Cardiac septum (tissue), 1 donor: Measurements from ENCODE around the gene KPNA6. TPM values are rescaled to one million over a fixed set of nuclear protein-coding genes. Genes with fewer than 3 reads are reported as not detected.

Experiments
- DNase-seq: peaks from one replicate; pipeline ENCODE4 v3.0.0-alpha.2; 2020; ENCODE audit warnings: low spot score
- intact Hi-C: fragments of 100-400 bp; cut with DNase I; formaldehyde crosslinking; loops from one replicate; pipeline ENCODE4 v1.14.0; 2022
- total RNA-seq: library from RNA; stranded (reverse); fragmentation: NEBNext Ultra II Directional; extraction: Animal tissue kit (Norgen Biotek cat#: 25700); gene quantifications from one replicate; pipeline ENCODE4 v1.2.1, GENCODE V29; 2021
- donor health status: DM: no; HTN: no; CAD: no.

The KPNA6 gene
- total RNA-seq, 1 donor from 2014 or later = 81.4 TPM

DNA sequence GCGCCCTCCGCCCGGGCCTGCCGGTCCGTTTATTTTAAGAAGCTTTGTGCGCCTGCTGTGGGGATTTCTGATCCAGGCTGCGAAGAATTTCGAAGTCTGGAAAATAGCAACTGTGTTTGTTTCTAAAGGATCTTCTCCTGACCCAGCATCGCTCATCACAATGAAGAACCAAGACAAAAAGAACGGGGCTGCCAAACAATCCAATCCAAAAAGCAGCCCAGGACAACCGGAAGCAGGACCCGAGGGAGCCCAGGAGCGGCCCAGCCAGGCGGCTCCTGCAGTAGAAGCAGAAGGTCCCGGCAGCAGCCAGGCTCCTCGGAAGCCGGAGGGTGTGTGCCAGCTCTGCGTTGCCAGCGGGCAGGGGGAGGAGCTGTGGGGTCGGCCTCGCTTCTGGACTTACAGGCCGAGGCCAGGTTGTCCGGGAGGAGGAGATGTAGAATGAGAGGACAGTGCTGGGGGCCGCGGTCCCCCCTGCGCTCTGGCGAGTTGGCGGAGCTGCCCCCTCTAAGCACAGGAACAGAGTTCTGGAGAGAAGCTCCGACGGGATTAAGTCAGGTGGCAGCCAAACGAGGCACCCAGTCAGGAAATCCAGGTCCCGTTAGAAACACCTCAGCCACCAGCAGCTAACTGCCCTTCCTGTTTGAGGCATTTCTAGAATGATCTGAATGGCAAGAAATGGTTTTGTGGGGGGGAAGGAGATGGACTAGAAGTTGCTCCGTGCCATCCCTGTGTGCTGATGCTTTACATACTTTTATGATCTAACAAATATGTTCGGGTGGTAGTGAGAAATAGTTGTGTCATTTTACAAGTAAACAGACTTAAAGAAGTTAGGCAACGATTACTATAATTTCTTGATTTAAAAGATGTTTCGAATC, 72.6 kb downstream of the KPNA6 start:
- intact Hi-C loops = no loop called here
- peak; percentile 78 for DNase-seq

DNA sequence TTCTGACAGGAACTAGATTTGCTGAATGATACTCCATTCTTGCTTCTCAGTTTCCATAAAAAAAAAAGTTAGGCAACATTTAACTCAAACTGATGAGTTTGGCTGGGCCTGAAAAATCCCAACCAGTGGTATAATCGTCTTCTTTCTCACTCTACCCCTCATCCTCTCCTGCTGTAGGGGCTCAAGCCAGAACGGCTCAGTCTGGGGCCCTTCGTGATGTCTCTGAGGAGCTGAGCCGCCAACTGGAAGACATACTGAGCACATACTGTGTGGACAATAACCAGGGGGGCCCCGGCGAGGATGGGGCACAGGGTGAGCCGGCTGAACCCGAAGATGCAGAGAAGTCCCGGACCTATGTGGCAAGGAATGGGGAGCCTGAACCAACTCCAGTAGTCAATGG, 73.2 kb downstream of the KPNA6 start:
- DNase-seq = no peak
- intact Hi-C loops = no loop called here

DNA sequence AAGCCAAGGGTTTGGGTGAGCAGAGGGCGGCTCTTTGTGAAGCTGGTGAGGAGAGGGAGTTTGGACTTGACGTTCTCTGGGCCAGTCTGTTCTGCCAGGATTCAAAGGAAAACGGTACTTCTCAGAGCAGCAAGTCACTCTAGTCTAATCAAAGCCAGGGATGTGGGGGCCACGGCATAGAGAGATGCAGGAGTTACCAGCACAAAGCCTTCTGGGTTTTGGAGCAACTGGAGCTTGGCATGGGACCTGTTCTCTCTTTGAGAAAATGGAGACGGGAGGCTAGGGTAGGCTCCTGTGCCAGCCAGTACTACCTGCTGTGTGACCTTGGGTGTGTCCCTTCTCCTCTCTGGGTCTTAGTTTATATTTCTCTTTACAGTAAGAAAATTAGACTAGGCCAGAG, 73.7 kb downstream of the KPNA6 start:
- DNase-seq = no peak
- intact Hi-C loops = no loop called here

DNA sequence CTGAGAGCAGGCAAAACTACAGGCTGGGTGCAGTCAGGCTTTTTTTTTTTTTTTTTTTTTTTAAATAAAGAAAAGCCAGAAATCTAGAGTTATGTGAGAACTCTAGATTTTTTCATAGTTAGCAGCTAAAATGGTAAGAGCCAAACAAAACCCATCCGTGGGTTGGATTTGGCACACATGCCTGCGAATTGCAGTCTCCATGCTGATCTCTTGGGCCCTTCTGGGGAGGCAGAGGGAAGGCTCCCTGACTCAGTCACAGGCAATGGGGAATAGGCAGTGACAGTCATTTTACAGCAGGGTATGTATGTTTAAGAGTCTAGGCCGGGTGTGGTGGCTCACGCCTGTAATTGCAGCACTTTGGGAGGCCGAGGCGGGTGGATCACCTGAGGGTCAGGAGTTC, 74.2 kb downstream of the KPNA6 start:
- intact Hi-C loops = no loop called here
- DNase-seq = no peak

DNA sequence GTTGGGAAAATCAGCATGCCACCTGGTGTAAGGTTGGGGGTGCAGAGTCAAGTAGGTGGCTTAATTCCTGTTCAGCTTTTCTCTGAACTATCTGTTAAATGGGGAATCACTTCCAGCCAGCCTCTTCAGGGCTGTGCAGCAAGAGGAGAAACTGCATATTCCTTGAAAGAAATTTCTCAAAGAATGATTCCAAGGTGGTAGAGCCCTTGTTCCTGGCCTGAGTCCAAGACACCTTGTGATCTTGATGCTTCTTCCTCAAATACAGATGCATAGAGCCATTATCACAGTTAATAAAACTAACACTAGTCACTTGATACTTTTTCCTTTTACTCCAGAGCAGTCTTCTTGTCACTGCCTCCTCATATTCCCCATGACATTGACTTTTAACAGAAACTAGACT, 76.8 kb downstream of the KPNA6 start:
- intact Hi-C loops = no loop called here
- no peak for DNase-seq

DNA sequence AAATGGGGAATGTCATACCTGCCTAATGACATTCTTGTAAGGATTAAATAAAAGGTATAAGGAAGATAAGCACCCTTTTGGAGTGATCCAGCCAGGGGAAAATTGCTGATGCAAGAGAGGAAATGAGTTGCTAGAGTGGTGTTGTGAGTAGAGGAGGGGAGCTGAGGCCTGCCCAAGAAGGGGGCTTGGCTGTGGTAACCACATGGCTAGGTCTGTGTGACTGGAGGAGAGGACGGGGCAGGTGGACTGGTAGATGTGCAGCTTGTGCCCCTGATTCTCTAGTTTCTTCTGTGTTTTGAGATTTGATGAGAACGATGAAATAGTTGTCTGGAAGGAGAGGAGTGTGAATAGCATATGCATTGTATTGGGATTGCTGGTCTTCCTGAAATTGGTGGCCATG, 78.2 kb downstream of the KPNA6 start:
- no peak for DNase-seq

DNA sequence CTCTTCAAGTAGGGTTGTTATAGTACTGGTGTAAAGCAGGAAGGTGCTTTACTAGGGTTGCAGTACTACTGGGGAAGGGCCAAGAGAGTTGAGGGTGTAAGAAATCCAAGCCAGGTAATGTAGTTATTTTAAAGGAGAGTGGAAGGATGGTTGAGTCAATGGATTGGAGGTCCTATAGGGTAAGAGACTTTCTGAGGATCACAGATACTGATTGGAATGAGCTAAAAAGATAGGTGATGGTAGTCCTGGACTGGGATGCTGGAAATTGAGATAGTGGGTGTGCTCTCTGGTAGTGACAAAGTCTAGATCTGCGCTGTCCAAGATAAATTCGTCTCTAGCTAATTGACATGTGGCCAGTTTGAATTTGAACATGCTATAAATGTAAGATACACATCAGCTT, 78.6 kb downstream of the KPNA6 start:
- intact Hi-C loops = no loop called here

More for the DNA sequence above, 78.2 kb downstream of the KPNA6 start:
- intact Hi-C loops = no loop called here

DNA sequence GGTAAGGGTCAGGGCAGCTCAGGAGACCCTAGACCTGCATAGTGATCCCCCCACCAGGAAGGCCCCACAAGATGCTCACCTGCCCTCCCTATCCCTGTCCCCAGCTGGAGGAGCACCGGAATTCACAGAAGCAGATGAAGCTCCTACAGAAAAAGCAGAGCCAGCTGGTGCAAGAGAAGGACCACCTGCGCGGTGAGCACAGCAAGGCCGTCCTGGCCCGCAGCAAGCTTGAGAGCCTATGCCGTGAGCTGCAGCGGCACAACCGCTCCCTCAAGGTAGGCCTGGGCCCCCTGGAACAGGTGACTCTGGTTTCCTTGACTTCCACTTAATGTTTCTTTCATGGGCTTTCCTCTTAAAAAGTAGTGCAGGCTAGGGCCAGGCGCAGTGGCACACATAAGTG, 80.0 kb downstream of the KPNA6 start:
- DNase-seq = no peak
- intact Hi-C loops = no loop called here

More for the DNA sequence above, 78.6 kb downstream of the KPNA6 start:
- no peak for DNase-seq

DNA sequence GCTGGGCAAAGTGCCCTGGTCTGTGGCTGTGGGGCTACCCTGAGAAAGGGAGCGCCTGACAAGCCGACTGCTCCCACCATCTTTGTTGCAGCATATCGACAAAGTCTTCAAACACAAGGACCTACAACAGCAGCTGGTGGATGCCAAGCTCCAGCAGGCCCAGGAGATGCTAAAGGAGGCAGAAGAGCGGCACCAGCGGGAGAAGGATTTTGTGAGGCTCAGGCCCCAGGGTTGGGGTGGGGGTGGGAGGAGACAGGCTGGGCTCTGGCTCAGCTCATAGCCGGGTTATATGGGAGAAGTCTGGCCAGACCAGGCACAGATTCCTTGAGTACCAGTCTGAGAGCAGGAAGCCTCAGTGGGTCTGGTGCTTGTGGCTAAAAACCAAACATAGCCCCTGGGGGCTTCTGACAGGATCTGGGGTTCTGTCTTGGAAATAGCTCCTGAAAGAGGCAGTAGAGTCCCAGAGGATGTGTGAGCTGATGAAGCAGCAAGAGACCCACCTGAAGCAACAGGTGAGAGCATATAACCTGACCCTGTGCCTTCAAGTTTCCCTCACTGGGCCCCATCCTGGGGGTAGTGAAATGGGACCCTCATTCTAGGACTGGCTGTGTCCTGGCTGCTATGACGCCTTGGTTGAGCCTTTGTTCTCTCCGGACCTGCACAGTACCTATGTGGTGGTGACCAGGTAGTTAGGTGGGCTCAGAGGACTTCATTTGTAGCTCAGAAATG, 84.5 kb downstream of the KPNA6 start:
- peak; percentile 46 for DNase-seq
- intact Hi-C loops = no loop called here

DNA sequence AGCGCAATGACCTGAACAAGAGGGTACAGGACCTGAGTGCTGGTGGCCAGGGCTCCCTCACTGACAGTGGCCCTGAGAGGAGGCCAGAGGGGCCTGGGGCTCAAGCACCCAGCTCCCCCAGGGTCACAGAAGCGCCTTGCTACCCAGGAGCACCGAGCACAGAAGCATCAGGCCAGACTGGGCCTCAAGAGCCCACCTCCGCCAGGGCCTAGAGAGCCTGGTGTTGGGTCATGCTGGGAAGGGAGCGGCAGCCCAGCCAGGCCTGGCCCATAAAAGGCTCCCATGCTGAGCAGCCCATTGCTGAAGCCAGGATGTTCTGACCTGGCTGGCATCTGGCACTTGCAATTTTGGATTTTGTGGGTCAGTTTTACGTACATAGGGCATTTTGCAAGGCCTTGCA, 87.1 kb downstream of the KPNA6 start:
- no peak for DNase-seq
- intact Hi-C loops = loop anchor here (5.0 kb wide), 1 partner anchor 88 kb away; the partner anchor contains the start of gene KPNA6

DNA sequence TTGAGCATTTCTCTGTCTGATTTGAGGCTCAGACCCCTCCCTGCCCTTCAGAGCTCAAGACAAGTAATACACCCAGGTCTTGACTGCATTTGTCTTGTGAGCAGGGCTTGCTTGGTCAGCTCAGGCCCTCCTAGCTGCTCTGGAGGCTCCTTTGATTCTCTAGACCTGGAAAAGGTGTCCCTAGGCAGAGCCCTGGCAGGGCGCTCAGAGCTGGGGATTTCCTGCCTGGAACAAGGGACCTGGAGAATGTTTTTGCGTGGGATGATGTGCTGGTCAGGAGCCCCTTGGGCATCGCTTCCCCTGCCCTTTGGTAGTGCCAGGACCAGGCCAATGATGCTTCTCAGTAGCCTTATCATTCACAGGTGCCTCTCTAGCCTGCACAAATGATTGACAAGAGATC, 87.7 kb downstream of the KPNA6 start:
- DNase-seq = no peak

DNA sequence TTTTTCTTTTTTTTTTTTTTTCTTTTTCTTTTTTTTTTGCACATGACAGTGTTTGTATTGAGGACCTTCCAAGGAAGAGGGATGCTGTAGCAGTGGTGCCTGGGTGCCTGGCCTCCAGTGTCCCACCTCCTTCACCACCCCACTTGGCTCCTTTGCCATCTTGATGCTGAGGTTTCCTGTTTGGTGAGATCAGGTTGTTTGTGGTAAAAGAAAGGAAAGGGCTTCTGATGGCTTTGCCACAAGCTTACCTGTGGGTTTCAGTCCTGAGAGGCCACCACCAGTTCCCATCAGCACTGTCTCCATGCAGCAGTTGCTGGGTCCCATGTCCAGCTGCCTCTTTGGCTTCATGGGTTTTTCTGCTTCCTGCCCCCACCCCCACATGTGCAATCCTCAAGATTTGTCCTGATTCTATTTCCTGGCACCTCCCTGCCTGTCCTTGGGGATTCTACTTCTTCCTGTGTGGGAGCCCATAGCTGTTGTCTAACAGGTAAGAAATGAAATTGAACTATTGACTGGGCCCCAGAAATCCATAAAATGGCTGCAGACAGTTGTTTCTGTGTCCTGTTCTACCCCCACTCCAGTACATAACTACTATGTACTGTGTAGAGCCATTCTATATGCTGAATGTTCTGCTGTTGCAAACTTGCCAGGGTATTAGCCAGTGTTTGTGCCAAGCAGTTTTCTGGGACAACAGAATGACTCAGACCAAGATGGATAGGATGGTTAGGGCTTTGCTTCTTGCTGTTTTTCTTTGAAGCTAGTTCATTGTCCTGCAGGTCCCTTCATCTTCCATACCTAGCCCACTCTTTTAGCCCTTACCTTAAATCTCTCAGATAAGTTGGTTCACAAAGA, 88.3 kb downstream of the KPNA6 start:
- intact Hi-C loops = loop anchor here (5.0 kb wide), 1 partner anchor 89 kb away; the partner anchor contains the start of gene KPNA6
- DNase-seq = no peak

More for the DNA sequence above, 87.7 kb downstream of the KPNA6 start:
- intact Hi-C loops = loop anchor here (5.0 kb wide), 1 partner anchor 88 kb away; the partner anchor contains the start of gene KPNA6

DNA sequence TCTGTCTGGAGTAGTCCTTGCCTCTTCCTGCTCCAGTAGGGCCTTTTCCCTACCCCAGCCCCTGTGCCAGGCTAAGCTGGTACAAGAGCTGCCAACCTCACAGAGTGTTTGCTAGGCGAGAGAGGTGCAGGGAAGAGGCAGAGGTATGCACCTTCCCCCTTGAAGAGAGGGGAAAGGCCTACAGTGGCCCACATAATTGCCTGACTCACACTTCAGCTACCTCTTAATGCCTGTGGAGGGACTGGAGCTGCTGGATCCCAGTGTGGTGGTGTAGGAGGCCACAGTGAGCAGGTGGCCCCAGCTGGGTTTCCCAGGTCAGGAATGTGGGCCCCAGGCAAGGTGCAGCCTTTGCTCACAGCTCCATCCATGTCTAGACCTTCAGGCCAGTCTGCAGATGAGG, 89.2 kb downstream of the KPNA6 start:
- DNase-seq = no peak
- intact Hi-C loops = loop anchor here (5.0 kb wide), 1 partner anchor 90 kb away; the partner anchor contains the start of gene KPNA6

DNA sequence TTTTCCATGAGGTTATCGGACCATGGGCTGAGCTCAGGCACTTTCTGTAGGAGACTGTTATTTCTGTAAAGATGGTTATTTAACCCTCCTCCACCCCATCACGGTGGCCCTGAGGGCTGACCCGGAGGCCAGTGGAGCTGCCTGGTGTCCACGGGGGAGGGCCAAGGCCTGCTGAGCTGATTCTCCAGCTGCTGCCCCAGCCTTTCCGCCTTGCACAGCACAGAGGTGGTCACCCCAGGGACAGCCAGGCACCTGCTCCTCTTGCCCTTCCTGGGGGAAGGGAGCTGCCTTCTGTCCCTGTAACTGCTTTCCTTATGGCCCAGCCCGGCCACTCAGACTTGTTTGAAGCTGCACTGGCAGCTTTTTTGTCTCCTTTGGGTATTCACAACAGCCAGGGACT, 90.0 kb downstream of the KPNA6 start:
- DNase-seq = no peak
- intact Hi-C loops = loop anchor here (5.0 kb wide), 1 partner anchor 91 kb away; the partner anchor contains the start of gene KPNA6

DNA sequence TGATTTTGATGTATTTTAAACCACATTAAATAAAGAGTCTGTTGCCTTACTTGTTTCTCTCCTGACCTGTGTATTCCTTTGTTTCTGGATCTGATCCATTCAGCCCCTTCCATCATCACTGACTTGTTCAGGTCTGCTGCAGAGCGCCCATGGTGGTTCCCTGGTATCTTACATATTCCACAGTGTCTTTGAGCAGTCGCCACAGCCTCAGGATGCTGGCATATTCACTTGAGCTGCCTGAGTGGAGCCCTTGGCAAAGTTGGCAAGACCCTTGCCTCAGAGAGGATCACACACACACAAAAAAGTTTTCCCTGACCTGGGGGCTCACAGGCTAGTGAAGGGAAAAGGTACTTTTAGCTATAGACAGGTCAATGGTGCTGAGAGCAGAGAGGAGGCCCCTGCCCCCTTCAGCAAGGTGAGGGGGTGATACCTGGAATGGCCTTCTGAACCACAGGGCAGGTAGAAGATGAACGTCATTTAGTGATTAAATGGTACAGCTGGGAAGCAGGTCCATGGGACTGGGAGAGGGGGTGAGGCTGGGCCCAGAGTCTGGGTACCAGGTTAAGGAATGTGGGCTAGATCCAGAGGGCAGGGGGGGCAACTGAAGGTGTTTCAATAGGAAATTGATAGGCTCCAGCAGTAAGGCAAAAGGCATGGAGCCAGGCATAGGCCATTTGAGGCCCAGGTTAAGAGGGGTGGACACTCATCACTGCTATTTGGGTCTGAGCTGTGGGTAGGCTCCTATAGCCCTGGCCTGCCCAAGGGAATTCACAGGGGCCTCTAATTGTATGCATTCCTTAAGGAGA, 90.6 kb downstream of the KPNA6 start:
- DNase-seq = no peak
- intact Hi-C loops = loop anchor here (5.0 kb wide), 1 partner anchor 91 kb away; the partner anchor contains the start of gene KPNA6

DNA sequence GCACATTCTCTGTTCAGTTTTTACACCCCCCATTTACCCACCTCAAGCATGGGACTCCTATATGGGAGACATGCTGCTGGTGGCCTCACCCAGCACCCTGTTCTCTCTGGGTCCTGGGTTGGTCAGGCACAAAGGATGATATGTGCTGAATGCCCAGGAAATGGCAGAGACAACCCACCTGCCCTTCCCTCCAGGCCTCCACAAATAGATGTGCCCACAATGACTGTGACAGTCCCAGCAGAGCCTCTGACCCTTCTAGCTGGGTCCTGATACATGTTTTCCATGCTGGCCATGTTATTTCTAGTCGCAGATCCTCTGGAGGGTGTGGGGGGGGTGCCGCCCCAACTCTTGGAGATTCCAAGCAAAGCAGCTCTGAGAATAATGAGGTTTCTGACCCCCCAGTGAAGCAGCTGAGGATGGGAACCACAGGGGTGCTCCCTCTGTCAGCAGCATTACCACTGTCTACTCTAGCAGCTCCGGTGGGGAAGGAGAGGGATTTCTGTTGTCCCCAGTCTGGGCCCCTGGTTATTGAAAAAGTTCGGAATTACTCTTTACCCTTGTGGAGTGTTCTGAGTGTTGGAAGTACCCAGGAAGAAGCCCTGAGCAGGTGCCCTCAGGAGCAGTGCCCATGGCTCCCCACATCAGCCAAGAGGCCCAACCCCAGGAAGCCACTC, 91.3 kb downstream of the KPNA6 start:
- DNase-seq = no peak
- intact Hi-C loops = loop anchor here (5.0 kb wide), 1 partner anchor 92 kb away; the partner anchor contains the start of gene KPNA6

DNA sequence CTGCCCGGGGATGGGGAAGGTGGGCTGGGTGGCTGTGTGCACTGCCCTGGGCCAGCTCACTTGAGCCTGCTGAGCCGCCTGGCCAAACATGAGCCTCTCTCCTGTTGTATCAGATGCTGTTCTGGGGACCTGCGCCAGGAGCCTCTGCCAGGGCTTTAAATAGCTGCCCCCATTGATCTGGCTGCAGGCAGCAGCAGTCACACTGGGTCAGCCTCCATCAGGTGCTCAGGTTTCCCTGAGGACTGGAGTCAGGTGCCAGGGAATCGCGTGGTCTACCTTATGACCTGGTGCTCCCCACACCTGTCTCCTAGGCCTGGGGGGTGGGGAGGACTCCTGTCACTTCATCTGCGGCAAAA, 91.8 kb downstream of the KPNA6 start:
- intact Hi-C loops = loop anchor here (5.0 kb wide), 1 partner anchor 92 kb away; the partner anchor contains the start of gene KPNA6
- DNase-seq = peak; percentile 84
